GM10248 (cell line): ENCODE data around the gene OR7D4.
A peak's percentile ranks its signal among the peaks of the same experiment; 100 is the strongest.
"Not testable (repeated sequence)": the region's sequence is repeated elsewhere in the genome, so short reads cannot be mapped to it uniquely, and the experiment has no call there.

Experiments
- CTCF ChIA-PET: fragments of 300-600 bp; sonication (Branson Sonifier 250); formaldehyde crosslinking; extraction: SDS; loops from one replicate; lab custom pipeline; 2021; ENCODE audit warnings: antibody characterized with exemption; lab: Yijun Ruan, JAX
- POLR2A ChIA-PET: fragments of 350-650 bp; sonication (Branson Sonifier 250); formaldehyde crosslinking; extraction: SDS; loops from one replicate; lab custom pipeline; 2020; ENCODE audit warnings: antibody characterized with exemption; lab: Yijun Ruan, JAX
- DNase-seq: peaks from one replicate; pipeline ENCODE4 v3.0.0; 2012; ENCODE audit errors: extremely low spot score
- TF ChIP-seq, protein P1 (sequence below): IDR thresholded peaks from 2 replicates; pipeline ENCODE4 v1.5.1; 2012; ENCODE audit warnings: mild to moderate bottlenecking, low read depth; ENCODE audit errors: extremely low read depth, missing control alignments, control extremely low read depth

Gene OR7D4

DNA sequence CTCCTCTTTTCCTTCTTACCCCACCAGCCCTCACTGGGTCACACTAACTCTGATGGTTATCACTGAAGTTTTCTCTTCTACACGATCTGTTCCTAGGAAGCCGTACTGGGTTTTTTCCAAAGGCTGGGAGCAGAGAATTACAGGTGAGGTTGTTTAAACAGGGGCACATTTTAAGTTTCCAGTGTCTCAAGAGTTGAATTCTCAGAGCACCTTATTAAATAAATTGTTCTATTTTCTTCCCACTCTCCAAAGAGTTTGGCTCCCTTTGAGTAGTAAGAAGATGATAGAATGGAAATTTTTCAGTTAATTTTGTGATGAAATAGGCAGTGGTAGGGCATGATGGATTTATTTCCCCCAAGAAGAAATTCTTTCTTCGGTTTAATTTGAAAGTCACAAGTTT, at the start of gene OR7D4:
Gene OR7D4 (minus strand): TSS at position 101 of the 400 bp plus-strand sequence. CDS start 4,752 bp downstream, outside the sequence.
- POLR2A ChIA-PET = no interaction called here
- no peak for DNase-seq
- TF ChIP-seq, protein P1, sequence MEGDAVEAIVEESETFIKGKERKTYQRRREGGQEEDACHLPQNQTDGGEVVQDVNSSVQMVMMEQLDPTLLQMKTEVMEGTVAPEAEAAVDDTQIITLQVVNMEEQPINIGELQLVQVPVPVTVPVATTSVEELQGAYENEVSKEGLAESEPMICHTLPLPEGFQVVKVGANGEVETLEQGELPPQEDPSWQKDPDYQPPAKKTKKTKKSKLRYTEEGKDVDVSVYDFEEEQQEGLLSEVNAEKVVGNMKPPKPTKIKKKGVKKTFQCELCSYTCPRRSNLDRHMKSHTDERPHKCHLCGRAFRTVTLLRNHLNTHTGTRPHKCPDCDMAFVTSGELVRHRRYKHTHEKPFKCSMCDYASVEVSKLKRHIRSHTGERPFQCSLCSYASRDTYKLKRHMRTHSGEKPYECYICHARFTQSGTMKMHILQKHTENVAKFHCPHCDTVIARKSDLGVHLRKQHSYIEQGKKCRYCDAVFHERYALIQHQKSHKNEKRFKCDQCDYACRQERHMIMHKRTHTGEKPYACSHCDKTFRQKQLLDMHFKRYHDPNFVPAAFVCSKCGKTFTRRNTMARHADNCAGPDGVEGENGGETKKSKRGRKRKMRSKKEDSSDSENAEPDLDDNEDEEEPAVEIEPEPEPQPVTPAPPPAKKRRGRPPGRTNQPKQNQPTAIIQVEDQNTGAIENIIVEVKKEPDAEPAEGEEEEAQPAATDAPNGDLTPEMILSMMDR = no peak
- CTCF ChIA-PET = no interaction called here

DNA sequence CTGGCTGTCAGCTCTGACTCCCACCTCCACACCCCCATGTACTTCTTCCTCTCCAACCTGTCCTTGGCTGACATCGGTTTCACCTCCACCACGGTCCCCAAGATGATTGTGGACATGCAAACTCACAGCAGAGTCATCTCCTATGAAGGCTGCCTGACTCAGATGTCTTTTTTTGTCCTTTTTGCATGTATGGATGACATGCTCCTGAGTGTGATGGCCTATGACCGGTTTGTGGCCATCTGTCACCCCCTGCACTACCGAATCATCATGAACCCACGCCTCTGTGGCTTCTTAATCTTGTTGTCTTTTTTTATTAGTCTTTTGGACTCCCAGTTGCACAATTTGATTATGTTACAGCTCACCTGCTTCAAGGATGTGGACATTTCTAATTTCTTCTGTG, 31.8 kb upstream of the OR7D4 start:
- POLR2A ChIA-PET = no interaction called here
- TF ChIP-seq, protein P1 = no peak
- no peak for DNase-seq
- CTCF ChIA-PET = no interaction called here

DNA sequence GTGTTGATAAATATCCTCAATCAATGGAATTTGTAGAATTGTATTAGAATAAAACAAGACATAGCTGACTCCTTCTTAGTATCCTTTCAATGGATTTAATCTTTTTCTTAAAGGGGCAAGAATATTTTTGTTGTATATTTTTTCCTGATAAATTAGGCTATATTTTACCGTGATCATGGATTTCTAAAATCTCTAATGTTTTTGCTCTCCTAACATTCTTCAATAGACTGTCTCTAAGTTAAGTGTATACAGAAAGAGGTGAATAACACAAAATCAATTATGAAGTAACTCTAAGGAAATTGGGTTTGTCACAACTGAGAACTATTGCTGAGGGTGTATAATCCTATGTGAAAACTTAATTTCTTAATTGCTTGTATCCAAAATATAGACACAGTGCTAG, 31.2 kb upstream of the OR7D4 start, which contains the start of gene OR7E24:
Gene OR7E24 (plus strand): TSS at position 301 of the 400 bp plus-strand sequence. CDS start 114 bp downstream, outside the sequence.
- ChIA-PET CTCF (no interaction called here), POLR2A (no interaction called here)
- no peak for DNase-seq
- TF ChIP-seq, protein P1 = no peak

DNA sequence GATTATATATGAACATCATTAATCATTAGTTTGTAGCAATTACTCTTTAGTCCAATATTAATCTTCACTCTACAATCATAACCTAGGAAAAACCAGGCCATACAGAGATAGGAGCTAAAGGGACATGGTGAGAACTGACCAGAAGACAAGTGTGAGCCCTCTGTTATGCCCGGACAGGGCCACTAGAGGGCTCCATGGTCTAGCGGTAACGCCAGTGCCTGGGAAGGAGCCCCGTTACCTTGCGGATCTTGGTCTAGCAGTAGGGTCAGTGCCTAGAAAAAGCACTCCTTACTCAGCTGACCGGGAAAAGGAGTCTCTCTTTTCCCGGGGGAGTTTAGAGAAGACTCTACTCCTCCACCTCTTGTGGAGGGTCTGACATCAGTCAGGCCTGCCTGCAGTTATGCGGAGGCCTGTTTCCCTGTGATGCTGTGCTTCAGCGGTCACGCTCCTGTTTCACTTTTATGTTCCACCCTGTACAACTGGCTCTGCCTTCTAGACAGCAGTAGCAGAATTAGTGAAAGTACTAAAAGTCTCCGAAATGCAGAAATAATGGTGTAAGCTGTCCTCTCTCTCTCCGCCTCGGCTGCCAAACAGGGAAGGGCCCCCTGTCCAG, 13.8 kb downstream of the OR7D4 start:
- peak; percentile 47 for DNase-seq
- ChIA-PET POLR2A (no interaction called here), CTCF (interaction anchor here (0.5 to 2.6 kb wide), 24 partner anchors 9 to 822 kb away, joined by 3 to 19 read pairs (median 3); partner anchors contain the start of genes ZNF121, ZNF699 and ZNF846)
- TF ChIP-seq, protein P1 = peak; percentile 97

DNA sequence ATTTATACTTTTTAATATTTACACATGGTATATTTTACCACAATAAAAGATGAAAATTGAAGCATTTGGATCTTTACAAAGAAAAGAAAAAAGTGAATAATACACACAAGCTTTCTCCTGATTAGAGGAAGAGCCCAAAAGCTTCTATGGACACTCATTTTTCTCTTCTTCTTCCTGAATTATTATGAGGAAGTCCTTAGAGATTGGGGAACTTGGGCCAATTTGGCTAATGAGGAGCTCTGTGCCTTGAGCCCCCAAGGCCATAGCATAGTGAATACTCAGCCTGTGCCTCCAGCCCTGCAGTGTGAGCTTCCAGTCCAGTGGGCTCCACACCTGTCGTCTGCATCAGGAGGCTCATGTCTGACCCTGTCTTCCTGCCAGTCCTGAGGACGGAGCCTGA, 21.3 kb downstream of the OR7D4 start:
- DNase-seq, POLR2A ChIA-PET: not testable (repeated sequence)
- CTCF ChIA-PET = interaction anchor here (0.7 to 1.4 kb wide), 2 partner anchors 9 kb away, joined by 3 to 4 read pairs; no protein-coding TSS in a partner anchor

DNA sequence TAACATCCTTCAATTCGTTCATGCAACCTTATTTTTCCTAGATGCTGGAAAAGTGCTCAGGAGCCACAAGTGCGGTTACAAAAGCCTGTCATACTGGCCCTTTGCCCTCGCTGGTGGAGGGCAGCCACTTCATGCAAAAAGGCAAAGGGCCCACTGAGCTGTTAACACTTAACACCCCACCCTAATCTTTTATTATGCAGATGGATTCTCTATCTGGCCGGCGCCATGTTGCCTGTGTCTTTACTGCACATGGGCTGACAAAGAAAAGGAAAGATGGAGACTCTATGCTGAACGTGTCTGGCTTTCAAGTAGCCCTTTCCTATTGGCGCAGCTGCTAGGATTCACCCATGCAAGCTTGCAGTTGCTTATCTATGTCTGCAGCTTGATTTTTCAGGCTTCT, 29.9 kb downstream of the OR7D4 start:
- no peak for DNase-seq
- CTCF ChIA-PET = interaction anchor here (1.4 to 1.8 kb wide), 3 partner anchors 9 to 16 kb away, joined by 4 to 6 read pairs (median 5); no protein-coding TSS in a partner anchor
- POLR2A ChIA-PET = no interaction called here
- TF ChIP-seq, protein P1 = no peak

DNA sequence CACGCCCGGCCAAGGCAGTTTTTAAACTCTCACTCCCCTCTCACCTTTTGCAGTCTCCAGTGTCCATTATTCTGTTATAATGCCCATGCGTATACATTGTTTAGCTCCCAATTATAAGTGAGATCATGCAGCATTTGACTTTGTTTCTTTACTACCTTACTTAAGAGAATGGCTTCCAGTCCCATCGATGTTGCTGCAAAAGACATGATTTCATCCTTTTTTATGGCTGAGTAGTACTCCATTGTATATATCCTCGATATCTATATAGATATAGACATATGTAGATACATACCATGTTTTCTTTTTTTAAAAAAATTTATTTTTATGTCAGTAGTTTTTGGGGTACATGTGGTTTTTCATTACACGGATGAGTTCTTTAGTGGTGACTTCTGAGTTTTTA, 32.2 kb downstream of the OR7D4 start:
- DNase-seq = no peak
- POLR2A ChIA-PET = no interaction called here
- CTCF ChIA-PET = no interaction called here

More for the DNA sequence above, 32.2 kb downstream of the OR7D4 start:
- TF ChIP-seq, protein P1 = no peak
